ENCODE data around the gene ISCA2. TPM values are rescaled to one million over a fixed set of nuclear protein-coding genes. Genes with fewer than 3 reads are reported as not detected.

ISCA2 gene
- total RNA-seq, 1 donor from 2014 or later: 37.2 TPM

DNA sequence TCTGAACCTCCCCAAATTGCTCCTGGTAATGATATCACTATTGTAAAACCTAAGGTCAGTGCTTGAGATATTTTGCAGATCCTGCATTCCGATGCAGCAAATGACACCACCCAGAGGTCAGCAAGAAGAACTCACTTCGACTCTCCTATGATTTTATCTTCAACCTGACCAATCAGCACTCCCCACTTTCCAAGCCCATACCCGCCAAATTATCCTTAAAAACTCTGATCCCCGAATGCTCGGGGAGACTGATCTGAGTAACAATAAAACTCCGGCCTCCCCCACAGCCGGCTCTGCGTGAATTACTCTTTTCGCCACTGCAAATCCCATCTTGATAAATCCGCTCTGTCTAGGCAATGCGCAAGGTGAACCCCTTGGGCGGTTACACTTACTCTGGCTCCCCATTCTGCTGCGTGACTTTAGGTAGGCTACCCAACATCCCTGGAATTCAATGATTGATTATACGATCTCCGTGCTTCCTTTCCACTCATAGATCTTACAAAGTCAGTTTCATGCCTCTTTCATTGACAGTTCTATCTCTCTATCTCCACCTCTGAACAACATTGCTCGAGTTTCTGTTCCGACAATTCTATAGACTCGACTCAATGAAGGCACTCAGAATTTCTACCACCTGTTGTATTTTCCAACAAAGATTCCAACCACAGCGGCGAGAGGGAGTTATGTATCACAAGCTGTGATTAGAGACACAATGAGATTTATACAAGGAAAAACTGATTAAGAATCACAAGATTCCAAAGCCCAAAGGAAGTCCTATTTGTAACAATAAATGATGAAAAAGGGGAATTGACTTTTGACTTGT is 1.4 kb upstream of the ISCA2 start:
- Mint-ChIP-seq H3K27me3 (no peaks in the 10 kb centered on the region), H3K9me3 (ENCODE audit: low read depth) (no peaks in the 10 kb centered on the region), H3K4me1 (ENCODE audit: low read depth) (peaks cover 12% of the 10 kb centered on the region), H3K4me3 (ENCODE audit: low read depth) (no peak overlapping the region), H3K27ac (no peak overlapping the region), H3K36me3 (ENCODE audit: insufficient read depth) (no peaks in the 10 kb centered on the region)
- peak; percentile 36 for TF ChIP-seq CTCF (IDR thresholded peaks at IDR 0.05; ENCODE audit: unreplicated experiment)
- DNase-seq (ENCODE audit: low spot score, unreplicated experiment): no peak

- Mint-ChIP-seq H3K27ac (peak within 1 kb of the TSS; percentile 97), H3K36me3 (ENCODE audit: insufficient read depth) (no peaks in the 10 kb centered on the region), H3K9me3 (ENCODE audit: low read depth) (no peaks in the 10 kb centered on the region), H3K27me3 (no peaks in the 10 kb centered on the region), H3K4me3 (ENCODE audit: low read depth) (no peak within 1 kb of the TSS), H3K4me1 (ENCODE audit: low read depth) (peaks cover 12% of the 10 kb centered on the region)
- no peak for DNase-seq (ENCODE audit: low spot score, unreplicated experiment)
- no peak for TF ChIP-seq CTCF (IDR thresholded peaks at IDR 0.05; ENCODE audit: unreplicated experiment)
Observed at GRCh38 chr14:74492776-74493342, 706 bp upstream of the ISCA2 start, which contains the start of gene NPC2. TSS of gene NPC2 (minus strand) at chr14:74493305. CDS start at chr14:74493274, 31 bp downstream.

DNA sequence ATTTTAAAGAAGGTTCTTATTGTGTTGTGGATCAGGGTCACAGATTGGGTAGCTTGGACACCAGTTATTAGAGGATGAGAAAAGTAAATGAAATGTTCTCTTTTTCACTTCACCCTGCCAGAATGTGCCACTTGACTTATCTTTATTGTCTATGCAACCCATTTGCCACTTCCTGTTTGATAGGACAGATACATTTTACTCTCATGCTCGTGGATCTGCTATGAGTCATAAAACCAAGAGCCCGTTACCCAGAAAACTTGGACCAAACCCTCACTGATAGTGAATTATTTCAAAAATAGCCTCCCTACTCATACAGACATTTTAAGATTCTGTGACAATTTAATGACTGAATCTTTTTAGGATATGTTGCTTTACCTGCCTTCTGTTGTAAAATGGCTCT is 1.8 kb downstream of the ISCA2 start:
- DNase-seq (ENCODE audit: low spot score, unreplicated experiment): no peak
- Mint-ChIP-seq H3K27ac (no peak overlapping the region), H3K27me3 (no peaks in the 10 kb centered on the region), H3K4me1 (ENCODE audit: low read depth) (peaks cover 12% of the 10 kb centered on the region), H3K4me3 (ENCODE audit: low read depth) (no peak overlapping the region), H3K9me3 (ENCODE audit: low read depth) (no peaks in the 10 kb centered on the region), H3K36me3 (ENCODE audit: insufficient read depth) (no peaks in the 10 kb centered on the region)
- TF ChIP-seq CTCF (IDR thresholded peaks at IDR 0.05; ENCODE audit: unreplicated experiment): no peak

GRCh38 chr14:74500417-74501134 is 7.0 kb downstream of the ISCA2 start:
- H3K4me1 Mint-ChIP-seq (ENCODE audit: low read depth): peaks cover 2% of the 10 kb centered on the region
- no peak for TF ChIP-seq CTCF (IDR thresholded peaks at IDR 0.05; ENCODE audit: unreplicated experiment)
- DNase-seq (ENCODE audit: low spot score, unreplicated experiment): no peak
- H3K27me3 Mint-ChIP-seq: no peaks in the 10 kb centered on the region
- H3K9me3 Mint-ChIP-seq (ENCODE audit: low read depth): no peaks in the 10 kb centered on the region
- H3K36me3 Mint-ChIP-seq (ENCODE audit: insufficient read depth): no peaks in the 10 kb centered on the region
- H3K4me3 Mint-ChIP-seq (ENCODE audit: low read depth): no peak overlapping the region
- H3K27ac Mint-ChIP-seq: no peak overlapping the region

DNA sequence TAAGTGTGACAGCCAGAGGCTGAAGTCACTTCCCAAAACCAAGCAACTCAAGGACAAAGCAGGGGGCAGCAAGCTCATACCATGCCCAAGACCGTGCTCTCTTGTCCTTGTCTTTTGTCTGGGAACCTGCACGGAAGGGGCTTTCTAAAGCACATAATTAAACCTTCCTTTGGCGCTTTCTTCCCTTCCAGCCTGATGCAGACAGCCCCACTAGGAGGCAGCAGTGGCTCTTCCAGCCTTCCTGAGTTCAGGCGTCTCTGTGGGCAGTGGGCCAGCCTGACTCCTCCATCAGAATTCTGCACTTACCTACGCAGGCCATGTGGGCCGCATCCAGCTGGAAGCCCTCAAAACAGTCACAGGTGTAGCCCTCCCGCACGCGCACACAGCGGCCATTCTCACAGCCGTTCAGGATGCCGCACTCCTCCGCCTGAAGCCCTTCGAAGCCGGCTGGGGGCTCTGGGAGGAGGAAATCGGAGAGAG is 7.6 kb downstream of the ISCA2 start:
- peak; percentile 73 for TF ChIP-seq CTCF (IDR thresholded peaks at IDR 0.05; ENCODE audit: unreplicated experiment)
- Mint-ChIP-seq H3K36me3 (ENCODE audit: insufficient read depth) (no peaks in the 10 kb centered on the region), H3K9me3 (ENCODE audit: low read depth) (no peaks in the 10 kb centered on the region), H3K4me1 (ENCODE audit: low read depth) (peaks cover 2% of the 10 kb centered on the region), H3K27ac (no peak overlapping the region), H3K4me3 (ENCODE audit: low read depth) (no peak overlapping the region), H3K27me3 (no peaks in the 10 kb centered on the region)
- DNase-seq (ENCODE audit: low spot score, unreplicated experiment): no peak
